Endodermal cell (in vitro differentiated cells): Measurements from ENCODE around the gene KLKB1. TPM values are rescaled to one million over a fixed set of nuclear protein-coding genes. Genes with fewer than 3 reads are reported as not detected.

Source experiments
- DNase-seq: peaks from one replicate; pipeline ENCODE4 v3.0.0-alpha.2; 2017
- H3K27ac ChIP-seq: 2 replicates; pipeline ENCODE4 v1.5.1; 2013; ENCODE audit warnings: mild to moderate bottlenecking, low read depth, low read length, moderate library complexity
- H3K27me3 ChIP-seq: 2 replicates; pipeline ENCODE4 v1.6.1; 2013; ENCODE audit warnings: mild to moderate bottlenecking, low read length, moderate library complexity; ENCODE audit not compliant: insufficient read depth, control insufficient read depth, poor library complexity, severe bottlenecking
- H3K36me3 ChIP-seq: 2 replicates; pipeline ENCODE4 v1.7.0; 2013; ENCODE audit warnings: mild to moderate bottlenecking, low read length, moderate library complexity; ENCODE audit not compliant: control insufficient read depth, insufficient read depth
- H3K4me1 ChIP-seq: one replicate; pipeline ENCODE4 v1.7.0; 2013; ENCODE audit warnings: low read length; ENCODE audit not compliant: control insufficient read depth, insufficient read depth
- H3K4me3 ChIP-seq: 2 replicates; pipeline ENCODE4 v1.5.1; 2013; ENCODE audit warnings: mild to moderate bottlenecking, low read length, moderate library complexity
- H3K9ac ChIP-seq: 2 replicates; pipeline ENCODE4 v1.6.1; 2013; ENCODE audit warnings: mild to moderate bottlenecking, low read length, moderate library complexity; ENCODE audit not compliant: poor library complexity, severe bottlenecking; ENCODE audit errors: extremely low read depth
- H3K9me3 ChIP-seq: 2 replicates; pipeline ENCODE4 v1.6.1; 2013; ENCODE audit warnings: mild to moderate bottlenecking, low read length, moderate library complexity; ENCODE audit not compliant: control insufficient read depth
- H3K27ac Mint-ChIP-seq: 2 replicates; pipeline ENCODE4 v1.8.0; 2020; ENCODE audit warnings: mixed read lengths
- H3K27me3 Mint-ChIP-seq: 2 replicates; pipeline ENCODE4 v1.8.0; 2021; ENCODE audit warnings: mild to moderate bottlenecking, mixed read lengths; ENCODE audit not compliant: insufficient read depth
- H3K36me3 Mint-ChIP-seq: 2 replicates; pipeline ENCODE4 v1.8.0; 2020; ENCODE audit warnings: low read depth, mixed read lengths
- H3K4me1 Mint-ChIP-seq: 2 replicates; pipeline ENCODE4 v1.8.0; 2020; ENCODE audit warnings: mixed read lengths
- H3K4me3 Mint-ChIP-seq: 2 replicates; pipeline ENCODE4 v1.8.0; 2020; ENCODE audit warnings: mild to moderate bottlenecking, moderate library complexity, mixed read lengths
- H3K9me3 Mint-ChIP-seq: 2 replicates; pipeline ENCODE4 v1.8.0; 2020; ENCODE audit warnings: mild to moderate bottlenecking, mixed read lengths
- CTCF ChIP-seq: fragments of 200-600 bp; sonication (generic); conservative IDR thresholded peaks from 2 replicates; pipeline ENCODE4 v1.5.0; 2021; ENCODE audit warnings: antibody characterized with exemption, mild to moderate bottlenecking
- WGBS, 2 experiments: methylation state at CpG; one replicate each; pipeline versions ENCODE4 v1.1.5 to v1.1.7; 2013; ENCODE audit warnings: missing lambda C conversion rate in 2 of 2, mixed read lengths in 1 of 2; ENCODE audit not compliant: insufficient coverage in 1 of 2, insufficient read length in 1 of 2; 5-methylcytosine and 5-hydroxymethylcytosine counted together
- total RNA-seq, 2 donors: library from RNA; stranded (reverse); fragmentation: NEBNext Ultra II Directional in 1 of 2; extraction: Animal tissue kit (Norgen Biotek cat#: 25700) in 1 of 2; gene quantifications; 2 replicates in 1 of 2; 3 replicates in 1 of 2; pipeline ENCODE4 v1.2.1, GENCODE V29; 2021

KLKB1 gene
- total RNA-seq, 2 donors from 2014 or later, result 9.5 to 11.9 TPM

DNA sequence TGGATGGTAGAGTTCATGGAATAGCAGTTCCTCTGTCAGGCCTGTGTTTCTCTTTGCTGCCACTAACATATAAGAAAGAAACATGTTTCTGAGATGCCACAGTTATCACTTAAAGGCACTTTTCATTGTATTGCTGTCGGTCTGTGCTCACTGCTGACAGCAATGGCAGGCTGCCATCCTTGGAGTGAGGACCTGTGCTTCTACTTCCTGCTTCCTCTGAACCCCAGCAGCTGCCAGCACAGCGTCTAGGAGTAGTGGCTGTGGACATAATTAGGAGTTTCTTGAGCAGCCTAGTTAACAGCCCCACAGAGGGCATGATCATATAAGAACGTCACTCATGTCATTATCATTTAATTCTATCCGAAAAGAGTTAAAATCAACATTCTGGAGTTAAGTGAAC lies 69.2 kb downstream of the KLKB1 start:
- DNase-seq, result no peak
- Histone ChIP-seq H3K36me3 (no peaks in the 10 kb centered on the region), H3K9me3 (no peaks in the 10 kb centered on the region), H3K27me3 (no peaks in the 10 kb centered on the region), H3K4me3 (no peak overlapping the region), H3K27ac (no peak overlapping the region), H3K9ac (no peak overlapping the region), H3K4me1 (no peaks in the 10 kb centered on the region)
- H3K27ac Mint-ChIP-seq, result no peak overlapping the region
- H3K27me3 Mint-ChIP-seq, result peaks cover 11% of the 10 kb centered on the region
- no peak for TF ChIP-seq CTCF
- H3K9me3 Mint-ChIP-seq, result no peaks in the 10 kb centered on the region
- 68 to 80% methylated on average over 1 to 3 of the region's 4 CpGs for WGBS, 2 experiments
- no peaks in the 10 kb centered on the region for H3K36me3 Mint-ChIP-seq
- no peak overlapping the region for H3K4me3 Mint-ChIP-seq
- peaks cover 3% of the 10 kb centered on the region for H3K4me1 Mint-ChIP-seq

DNA sequence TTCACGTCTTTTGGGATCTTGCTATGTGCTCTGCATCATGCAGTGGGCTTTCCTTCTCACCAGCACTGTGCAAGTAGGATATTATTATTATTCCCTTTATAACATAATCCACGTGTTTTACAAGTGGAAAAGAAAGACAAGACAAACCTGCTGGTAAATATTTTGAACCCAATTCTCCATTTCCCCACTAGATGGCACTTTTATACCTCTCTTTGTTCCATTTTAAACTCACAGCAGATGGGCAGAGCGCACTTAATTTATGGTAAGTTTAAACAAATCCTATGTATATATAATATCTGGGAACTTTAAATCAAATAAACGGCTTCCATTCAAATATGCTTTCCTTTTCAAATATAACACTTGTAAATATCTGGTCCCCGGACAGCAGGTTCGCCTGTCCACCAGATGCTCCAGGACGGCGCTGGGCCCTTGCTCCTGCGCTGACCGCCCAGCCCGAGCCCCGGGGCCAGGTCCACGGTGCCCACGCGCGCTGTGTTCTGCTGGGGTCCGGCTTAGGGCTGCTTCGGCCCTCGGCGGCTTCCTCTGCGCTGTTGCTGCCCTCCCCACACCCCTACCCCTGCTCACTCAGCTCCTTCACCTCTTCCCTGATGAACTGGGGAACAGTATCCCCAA lies 69.8 kb downstream of the KLKB1 start:
- H3K4me3 ChIP-seq, result no peak overlapping the region
- WGBS, 2 experiments, result 73 to 87% methylated on average over 8 to 21 of the region's 21 CpGs
- DNase-seq, result no peak

GRCh38 chr4:186298031-186298647 lies 70.8 kb downstream of the KLKB1 start:
- no peaks in the 10 kb centered on the region for H3K4me1 ChIP-seq
- no peak overlapping the region for H3K4me3 ChIP-seq
- peaks cover 11% of the 10 kb centered on the region for H3K27me3 Mint-ChIP-seq
- no peaks in the 10 kb centered on the region for H3K27me3 ChIP-seq
- H3K9me3 Mint-ChIP-seq, result no peaks in the 10 kb centered on the region
- TF ChIP-seq CTCF, result peak; percentile 60
- H3K4me3 Mint-ChIP-seq, result peak overlapping the region; percentile 38
- no peak overlapping the region for H3K27ac ChIP-seq
- H3K9me3 ChIP-seq, result no peaks in the 10 kb centered on the region
- H3K4me1 Mint-ChIP-seq, result peaks cover 3% of the 10 kb centered on the region
- no peaks in the 10 kb centered on the region for H3K36me3 ChIP-seq
- DNase-seq, result peak; percentile 72
- H3K27ac Mint-ChIP-seq, result no peak overlapping the region
- no peak overlapping the region for H3K9ac ChIP-seq
- no peaks in the 10 kb centered on the region for H3K36me3 Mint-ChIP-seq
- 78 to 87% methylated on average over 16 to 39 of the region's 39 CpGs for WGBS, 2 experiments

More for the DNA sequence above, 69.8 kb downstream of the KLKB1 start:
- Mint-ChIP-seq H3K4me3 (no peak overlapping the region), H3K4me1 (peaks cover 3% of the 10 kb centered on the region), H3K27ac (no peak overlapping the region), H3K27me3 (peaks cover 11% of the 10 kb centered on the region), H3K9me3 (no peaks in the 10 kb centered on the region), H3K36me3 (no peaks in the 10 kb centered on the region)
- Histone ChIP-seq H3K27me3 (no peaks in the 10 kb centered on the region), H3K36me3 (no peaks in the 10 kb centered on the region), H3K9ac (no peak overlapping the region), H3K4me1 (no peaks in the 10 kb centered on the region), H3K9me3 (no peaks in the 10 kb centered on the region), H3K27ac (no peak overlapping the region)
- TF ChIP-seq CTCF, result peak; percentile 86
